ENCODE results near the gene GLIPR2. TPM values are rescaled to one million over a fixed set of nuclear protein-coding genes. Genes with fewer than 3 reads are reported as not detected.

Gene GLIPR2
- polyA plus RNA-seq, 1 of the 3 experiments (the other 2 are of a cell fraction), result 38.3 TPM

- no peaks in the 10 kb centered on the region for H3K9me2 ChIP-seq
- peaks cover 86% of the 10 kb centered on the region for H3K79me2 ChIP-seq (ENCODE audit: insufficient read depth)
- CTCF ChIA-PET, result no interaction called here
- peaks cover 31% of the 10 kb centered on the region for H3F3A ChIP-seq (replicated peaks; ENCODE audit: insufficient read depth)
- H4K20me1 ChIP-seq (ENCODE audit: insufficient read depth), result peaks cover 79% of the 10 kb centered on the region
- peaks cover 23 to 44% of the 10 kb centered on the region in 2 experiments for H3K4me1 ChIP-seq (ENCODE audit: control insufficient read depth in 1 of 2, insufficient read depth in 2 of 2, low read depth in 1 of 2, low read length in 1 of 2)
- H3K27me3 ChIP-seq (ENCODE audit: insufficient read depth), result no peaks in the 10 kb centered on the region
- no peak for DNase-seq
- TF ChIP-seq RFX5 (IDR thresholded peaks at IDR 0.05; ENCODE audit: low read length), result no peak
- TF ChIP-seq CTCF (IDR thresholded peaks at IDR 0.05), result no peak
- no peak for TF ChIP-seq NRF1 (IDR thresholded peaks at IDR 0.05; ENCODE audit: low read depth, low read length)
- POLR2A ChIA-PET, result no interaction called here
- H2AFZ ChIP-seq (ENCODE audit: low read depth), result no peak overlapping the region
- WGBS (ENCODE audit: low lambda C conversion rate), result 84% methylated on average over 3 of the region's 7 CpGs
- H3K9me3 ChIP-seq, result no peaks in the 10 kb centered on the region
- no peak overlapping the region; a peak in 1 of 4 replicates for H3K27ac ChIP-seq (ENCODE audit: low read depth in 2 of 2, low read length in 1 of 2)
- H3K36me3 ChIP-seq (replicated peaks in 1 of 2; ENCODE audit: control insufficient read depth in 1 of 2, insufficient read depth in 2 of 2, low read length in 1 of 2), result peaks cover 63 to 82% of the 10 kb centered on the region in 2 experiments
- H3K4me2 ChIP-seq, result no peak overlapping the region
- H3K4me3 ChIP-seq (ENCODE audit: low read depth in 2 of 2, low read length in 1 of 2), result no peak overlapping the region
- H3K9ac ChIP-seq, result no peak overlapping the region
Observed at GRCh38 chr9:36211510-36211909, 75.0 kb downstream of the GLIPR2 start.

GRCh38 chr9:36213387-36213786 lies 76.9 kb downstream of the GLIPR2 start:
- Histone ChIP-seq H3F3A (replicated peaks; ENCODE audit: insufficient read depth) (peaks cover 38% of the 10 kb centered on the region), H3K9ac (no peak overlapping the region), H3K4me1 (ENCODE audit: control insufficient read depth in 1 of 2, insufficient read depth in 2 of 2, low read depth in 1 of 2, low read length in 1 of 2) (peaks cover 5 to 28% of the 10 kb centered on the region in 2 experiments; a peak in 2 of 4 replicates), H3K4me3 (ENCODE audit: low read depth in 2 of 2, low read length in 1 of 2) (no peak overlapping the region), H4K20me1 (ENCODE audit: insufficient read depth) (peaks cover 60% of the 10 kb centered on the region), H3K4me2 (no peak overlapping the region), H3K36me3 (replicated peaks in 1 of 2; ENCODE audit: control insufficient read depth in 1 of 2, insufficient read depth in 2 of 2, low read length in 1 of 2) (peaks cover 62 to 83% of the 10 kb centered on the region in 2 experiments), H3K9me2 (no peaks in the 10 kb centered on the region), H3K27ac (ENCODE audit: low read depth in 2 of 2, low read length in 1 of 2) (no peak overlapping the region; a peak in 1 of 4 replicates), H3K9me3 (no peaks in the 10 kb centered on the region), H2AFZ (ENCODE audit: low read depth) (no peak overlapping the region), H3K79me2 (ENCODE audit: insufficient read depth) (peaks cover 68% of the 10 kb centered on the region), H3K27me3 (ENCODE audit: insufficient read depth) (no peaks in the 10 kb centered on the region)
- no peak for DNase-seq
- CTCF ChIA-PET, result interaction anchor here (1.3 to 1.7 kb wide), 2 partner anchors 8 to 115 kb away, joined by 4 read pairs; no protein-coding TSS in a partner anchor
- 95% methylated on average over 4 of the region's 4 CpGs for WGBS (ENCODE audit: low lambda C conversion rate)
- POLR2A ChIA-PET, result no interaction called here
- TF ChIP-seq USF1 (IDR thresholded peaks at IDR 0.05; ENCODE audit: borderline replicate concordance, low read depth) (no peak), RXRA (IDR thresholded peaks at IDR 0.05; ENCODE audit: borderline replicate concordance, low read depth) (no peak), ZBTB33 (IDR thresholded peaks at IDR 0.05; ENCODE audit: borderline replicate concordance, low read depth) (no peak), EP300 (IDR thresholded peaks at IDR 0.05; ENCODE audit: borderline replicate concordance in 1 of 2, low read depth in 1 of 2, low read length in 1 of 2) (no peak)

Other genes with a start within 250 kb of the GLIPR2 start
- 2.0 and 3.0 TPM in 2 replicates for gene HRCT1, start 230.5 kb upstream of the GLIPR2 start, polyA plus RNA-seq (2012; rRNA removed)
- 0.11 and 0.13 TPM in 2 replicates for gene SPAAR, start 227.2 kb upstream of the GLIPR2 start, polyA plus RNA-seq (2012; rRNA removed)
- 0.16 TPM in 1 of 2 replicates, not detected in the other for gene OR2S2, start 178.6 kb upstream of the GLIPR2 start, polyA plus RNA-seq (2012; rRNA removed)
- gene RECK, start 99.8 kb upstream of the GLIPR2 start, polyA plus RNA-seq (2012; rRNA removed), result 22.8 and 27.3 TPM in 2 replicates
- 0.44 and 0.54 TPM in 2 replicates for gene CCIN, start 32.7 kb downstream of the GLIPR2 start, polyA plus RNA-seq (2012; rRNA removed)
- 222 and 260 TPM in 2 replicates for gene CLTA, start 54.2 kb downstream of the GLIPR2 start, polyA plus RNA-seq (2012; rRNA removed)
- 13.0 and 17.5 TPM in 2 replicates for gene GNE, start 121.7 kb downstream of the GLIPR2 start, polyA plus RNA-seq (2012; rRNA removed)

All from SK-N-SH (cell line).